CD4-positive, alpha-beta memory T cell (primary cell): Measurements from ENCODE around the gene STARD7. TPM values are rescaled to one million over a fixed set of nuclear protein-coding genes. Genes with fewer than 3 reads are reported as not detected.
A peak's percentile ranks its signal among the peaks of the same experiment; 100 is the strongest.

Experiments used
- CTCF ChIA-PET: fragments of 350-600 bp; sonication (Branson Sonifier 250); formaldehyde crosslinking; loops from one replicate; lab custom pipeline; 2021; ENCODE audit warnings: inconsistent platforms; ENCODE audit not compliant: partially characterized antibody; lab: Charles Lee
- POLR2A ChIA-PET: fragments of 350-600 bp; sonication (Branson Sonifier 250); formaldehyde crosslinking; loops from one replicate; lab custom pipeline; 2021; ENCODE audit not compliant: partially characterized antibody; lab: Charles Lee
- DNase-seq, 5 donors: peaks; one replicate each; pipeline versions ENCODE4 v3.0.0 to v3.0.0-alpha.2; 2020 to 2022; ENCODE audit warnings: mixed read lengths in 1 of 5
- H3K27ac ChIP-seq: one replicate; pipeline ENCODE4 v1.7.0; 2013; ENCODE audit warnings: low read depth, low read length
- H3K27me3 ChIP-seq: 2 replicates; pipeline ENCODE4 v1.7.0; 2013; ENCODE audit warnings: mild to moderate bottlenecking, low read length, moderate library complexity; ENCODE audit not compliant: insufficient read depth
- H3K36me3 ChIP-seq: 2 replicates; pipeline ENCODE4 v1.7.0; 2013; ENCODE audit warnings: mild to moderate bottlenecking, low read length, moderate library complexity; ENCODE audit not compliant: insufficient read depth
- H3K4me1 ChIP-seq: 2 replicates; pipeline ENCODE4 v1.7.0; 2013; ENCODE audit warnings: mild to moderate bottlenecking, low read length, moderate library complexity; ENCODE audit not compliant: insufficient read depth
- H3K4me3 ChIP-seq, 2 donors: one replicate each; pipeline ENCODE4 v1.7.0; 2013; ENCODE audit warnings: low read length in 2 of 2, mild to moderate bottlenecking in 1 of 2
- H3K9me3 ChIP-seq, 2 donors: one replicate each; pipeline ENCODE4 v1.7.0; 2013; ENCODE audit warnings: low read length in 2 of 2, control low read depth in 1 of 2; ENCODE audit not compliant: control insufficient read depth in 1 of 2
- H3K27ac Mint-ChIP-seq, 7 donors: one replicate each; pipeline ENCODE4 v1.8.0; 2020 to 2021; ENCODE audit warnings: mixed read lengths in 7 of 7, mild to moderate bottlenecking in 6 of 7, inconsistent platforms in 3 of 7, moderate library complexity in 3 of 7
- H3K27me3 Mint-ChIP-seq, 2 donors: one replicate each; pipeline ENCODE4 v1.8.0; 2020 to 2021; ENCODE audit warnings: mixed read lengths in 2 of 2
- H3K36me3 Mint-ChIP-seq, 2 donors: one replicate each; pipeline ENCODE4 v1.8.0; 2020 to 2021; ENCODE audit warnings: mixed read lengths in 2 of 2, inconsistent platforms in 1 of 2, mild to moderate bottlenecking in 1 of 2
- H3K4me1 Mint-ChIP-seq, 4 donors: one replicate each; pipeline ENCODE4 v1.8.0; 2020 to 2021; ENCODE audit warnings: mixed read lengths in 4 of 4, mild to moderate bottlenecking in 1 of 4
- H3K4me3 Mint-ChIP-seq, 8 donors: one replicate each; pipeline ENCODE4 v1.8.0; 2020 to 2021; ENCODE audit warnings: mixed read lengths in 8 of 8, mild to moderate bottlenecking in 7 of 8, moderate library complexity in 6 of 8, inconsistent platforms in 3 of 8
- H3K9me3 Mint-ChIP-seq, 8 donors: one replicate each; pipeline ENCODE4 v1.8.0; 2020 to 2021; ENCODE audit warnings: mixed read lengths in 8 of 8, mild to moderate bottlenecking in 5 of 8, inconsistent platforms in 3 of 8, moderate library complexity in 1 of 8
- intact Hi-C: fragments of 100-400 bp; cut with micrococcal nuclease; formaldehyde crosslinking; loops from one replicate; pipeline ENCODE4 v1.15.1; 2023
- polyA plus RNA-seq, 2 donors: library from polyadenylated mRNA; unstranded; fragments of 300-500 nt; fragmentation: Illumina TruSeq; gene quantifications; one replicate each; pipeline ENCODE4 v1.2.3, GENCODE V29; 2021
- total RNA-seq, 2 experiments: library from RNA; stranded (reverse); gene quantifications; one replicate each; pipeline ENCODE4 v1.2.3, GENCODE V29; 2021

The STARD7 gene
- total and polyA plus RNA-seq, 4 experiments from 2014 or later, result 84.9 to 196 (median 101) TPM

DNA sequence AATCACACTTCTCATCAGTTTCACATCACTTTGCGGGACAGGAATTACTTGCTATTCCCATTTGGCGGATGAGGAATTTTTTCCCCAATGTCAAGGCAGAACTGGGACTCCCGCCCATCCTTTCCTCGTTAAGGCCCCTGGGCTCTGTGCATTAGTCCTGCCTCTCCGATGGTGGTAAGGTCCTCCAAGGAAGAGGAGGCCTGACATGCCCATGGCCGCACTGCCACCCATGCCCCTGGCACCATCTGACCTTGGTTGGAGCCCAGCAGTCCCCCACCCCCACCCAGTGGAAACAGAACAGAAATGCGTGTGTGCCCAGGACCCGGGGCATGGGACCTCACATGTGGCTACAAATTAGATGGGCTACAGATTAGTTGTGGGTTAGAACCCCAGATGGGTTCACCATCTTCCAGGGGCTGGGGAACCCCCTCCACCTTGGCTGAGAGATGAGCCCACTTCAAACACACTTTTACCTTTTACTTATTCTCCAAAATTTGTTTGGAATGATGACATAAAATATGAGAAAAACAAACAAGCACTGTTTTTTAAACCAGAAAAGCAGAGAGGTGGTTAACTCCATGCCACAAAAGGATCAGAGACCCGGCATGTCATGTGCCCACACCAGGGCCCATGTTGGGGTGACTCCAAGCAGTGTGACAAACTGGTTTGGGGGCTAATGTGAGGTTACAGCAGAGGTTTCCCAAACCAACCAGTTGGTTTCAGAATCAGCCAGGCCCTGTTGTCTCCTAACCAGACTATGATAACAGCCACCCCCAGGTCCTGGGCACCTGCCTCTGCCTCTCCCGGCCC, 52.4 kb downstream of the STARD7 start:
- Mint-ChIP-seq H3K27me3 (no peaks in the 10 kb centered on the region), H3K4me1 (peaks cover 35 to 70% (median 54%) of the 10 kb centered on the region in 4 donors), H3K27ac (peak overlapping the region; percentile 68 to 94 (median 90)), H3K9me3 (peaks cover 0 to 2% (median 0%) of the 10 kb centered on the region in 8 donors), H3K36me3 (no peaks in the 10 kb centered on the region), H3K4me3 (peak overlapping the region in 4 of 8 donors; percentile 1 to 73 (median 42))
- Histone ChIP-seq H3K27ac (no peak overlapping the region), H3K9me3 (no peaks in the 10 kb centered on the region), H3K27me3 (no peaks in the 10 kb centered on the region), H3K36me3 (no peaks in the 10 kb centered on the region), H3K4me1 (peaks cover 48% of the 10 kb centered on the region), H3K4me3 (no peak overlapping the region)
- intact Hi-C loops, result no loop called here
- POLR2A ChIA-PET, result interaction anchor here (1.2 to 9.8 kb wide), 2 partner anchors 10 kb away, joined by 3 to 285 read pairs; partner anchors contain the start of gene DUSP2
- peak in 2 of 5 donors; percentile 33 to 71 for DNase-seq
- CTCF ChIA-PET, result interaction anchor here (0.7 to 3.8 kb wide), 3 partner anchors 14 to 19 kb away, joined by 3 to 26 read pairs (median 4); no protein-coding TSS in a partner anchor

DNA sequence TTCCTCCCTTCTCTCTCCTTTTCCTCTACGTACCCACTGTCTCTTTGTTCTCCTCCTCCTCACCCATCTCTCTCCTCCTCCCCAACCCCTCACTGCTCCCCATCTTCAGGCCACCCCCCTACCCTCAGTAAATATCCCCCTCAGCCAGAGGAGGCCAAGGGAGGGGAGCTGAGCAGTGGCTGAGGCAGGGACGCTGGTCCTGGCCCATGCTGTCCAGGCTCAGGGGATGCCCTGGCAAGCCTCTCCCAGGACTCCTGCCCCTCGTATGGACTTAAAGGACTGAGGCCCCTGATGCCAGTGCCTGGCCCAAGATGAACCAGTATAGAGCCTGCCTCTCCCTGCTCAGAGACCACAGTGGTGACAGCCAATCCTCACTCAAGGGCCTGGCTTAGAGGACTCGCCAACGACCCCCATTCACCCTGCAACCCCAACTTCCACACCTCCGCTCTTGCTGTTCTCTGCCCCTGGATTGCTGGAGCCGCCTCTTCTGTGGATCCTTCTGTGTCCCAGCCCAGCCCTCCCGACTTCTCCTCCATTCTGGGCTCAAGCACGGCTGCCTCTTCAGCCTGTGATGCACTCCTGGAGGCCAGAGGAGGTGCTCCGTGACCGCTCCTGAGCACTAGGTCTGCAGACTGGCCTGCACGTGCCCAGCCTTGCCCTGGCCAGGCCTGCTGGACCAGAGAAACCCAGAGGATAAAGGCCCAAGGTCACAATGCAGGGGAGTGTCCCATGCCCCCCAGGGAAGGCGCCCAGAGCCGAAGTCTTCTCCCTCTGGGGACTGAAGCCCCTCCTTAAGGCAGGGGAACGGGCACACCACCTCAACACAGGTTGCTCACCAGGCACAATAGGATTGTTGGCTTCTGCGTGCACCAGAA, 53.9 kb downstream of the STARD7 start:
- Histone ChIP-seq H3K9me3 (no peaks in the 10 kb centered on the region), H3K36me3 (no peaks in the 10 kb centered on the region), H3K27ac (no peak overlapping the region), H3K27me3 (no peaks in the 10 kb centered on the region), H3K4me1 (peaks cover 48% of the 10 kb centered on the region), H3K4me3 (no peak overlapping the region)
- H3K27ac Mint-ChIP-seq, result peak overlapping the region in 3 of 7 donors; percentile 37 to 90 (median 52)
- CTCF ChIA-PET, result interaction anchor here (0.8 to 6.4 kb wide), 3 partner anchors 15 to 20 kb away, joined by 4 to 43 read pairs (median 4); partner anchors contain the start of gene ASTL
- intact Hi-C loops, result no loop called here
- no peaks in the 10 kb centered on the region for H3K27me3 Mint-ChIP-seq
- no peak overlapping the region for H3K4me3 Mint-ChIP-seq
- DNase-seq, result no peak
- no peaks in the 10 kb centered on the region for H3K36me3 Mint-ChIP-seq
- peaks cover 32 to 70% (median 54%) of the 10 kb centered on the region in 4 donors for H3K4me1 Mint-ChIP-seq
- no peaks in the 10 kb centered on the region for H3K9me3 Mint-ChIP-seq
- POLR2A ChIA-PET, result interaction anchor here (1.2 kb wide), 1 partner anchor 8 kb away, joined by 3 read pairs; no protein-coding TSS in a partner anchor

DNA sequence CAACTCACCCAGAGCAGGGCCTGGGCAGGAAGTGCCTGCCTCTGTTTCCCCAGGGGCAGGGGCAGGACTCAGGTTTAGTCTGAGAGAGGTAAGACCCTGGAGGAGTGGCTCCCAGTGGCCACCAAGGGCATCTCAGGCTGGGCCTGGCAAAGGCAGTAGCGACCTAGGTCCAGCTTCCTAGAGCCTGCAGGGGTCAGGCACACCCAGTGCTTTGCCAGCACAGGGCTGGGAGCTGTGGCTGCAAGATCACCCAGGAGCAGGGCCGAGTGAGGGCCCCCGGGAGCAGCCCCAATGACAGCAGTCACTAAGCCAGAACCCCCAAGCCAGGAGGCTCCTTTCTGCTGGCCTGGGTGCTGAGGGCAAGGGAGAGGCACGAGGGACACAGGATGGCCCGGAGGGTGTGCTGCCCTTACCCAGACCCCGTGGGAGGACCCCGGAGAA, 54.6 kb downstream of the STARD7 start:
- Mint-ChIP-seq H3K4me3 (no peak overlapping the region), H3K36me3 (no peaks in the 10 kb centered on the region), H3K27me3 (no peaks in the 10 kb centered on the region), H3K27ac (peak overlapping the region in 1 of 7 donors; percentile 8), H3K9me3 (no peaks in the 10 kb centered on the region), H3K4me1 (peaks cover 26 to 69% (median 50%) of the 10 kb centered on the region in 4 donors)
- ChIA-PET CTCF (interaction anchor here (1.7 to 6.4 kb wide), 2 partner anchors 14 to 20 kb away, joined by 4 to 43 read pairs; partner anchors contain the start of gene ASTL), POLR2A (no interaction called here)
- intact Hi-C loops, result no loop called here
- no peaks in the 10 kb centered on the region for H3K27me3 ChIP-seq
- no peak for DNase-seq
- no peak overlapping the region for H3K27ac ChIP-seq
- H3K4me1 ChIP-seq, result peaks cover 43% of the 10 kb centered on the region
- H3K4me3 ChIP-seq, result no peak overlapping the region
- H3K36me3 ChIP-seq, result no peaks in the 10 kb centered on the region
- H3K9me3 ChIP-seq, result no peaks in the 10 kb centered on the region

DNA sequence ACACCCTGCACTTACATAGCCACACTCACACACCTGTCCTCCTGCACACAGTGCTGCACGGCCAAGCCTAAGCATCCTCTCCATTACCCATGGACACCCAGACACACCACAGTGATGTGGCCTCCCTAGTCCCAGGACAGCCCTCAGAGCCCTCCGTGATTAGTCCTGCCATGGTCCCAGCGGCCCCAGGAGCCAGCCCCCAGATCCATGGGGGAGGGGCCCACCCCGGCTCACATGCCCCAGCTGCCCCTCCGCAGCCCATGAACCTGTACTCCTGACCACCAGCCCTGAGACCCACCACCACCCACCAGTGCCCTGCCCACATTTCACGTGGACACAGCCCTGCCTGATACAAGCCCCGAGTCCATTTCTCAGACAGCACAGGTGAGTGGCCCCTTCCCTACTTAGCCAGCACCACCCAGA, 55.3 kb downstream of the STARD7 start:
- POLR2A ChIA-PET, result no interaction called here

DNA sequence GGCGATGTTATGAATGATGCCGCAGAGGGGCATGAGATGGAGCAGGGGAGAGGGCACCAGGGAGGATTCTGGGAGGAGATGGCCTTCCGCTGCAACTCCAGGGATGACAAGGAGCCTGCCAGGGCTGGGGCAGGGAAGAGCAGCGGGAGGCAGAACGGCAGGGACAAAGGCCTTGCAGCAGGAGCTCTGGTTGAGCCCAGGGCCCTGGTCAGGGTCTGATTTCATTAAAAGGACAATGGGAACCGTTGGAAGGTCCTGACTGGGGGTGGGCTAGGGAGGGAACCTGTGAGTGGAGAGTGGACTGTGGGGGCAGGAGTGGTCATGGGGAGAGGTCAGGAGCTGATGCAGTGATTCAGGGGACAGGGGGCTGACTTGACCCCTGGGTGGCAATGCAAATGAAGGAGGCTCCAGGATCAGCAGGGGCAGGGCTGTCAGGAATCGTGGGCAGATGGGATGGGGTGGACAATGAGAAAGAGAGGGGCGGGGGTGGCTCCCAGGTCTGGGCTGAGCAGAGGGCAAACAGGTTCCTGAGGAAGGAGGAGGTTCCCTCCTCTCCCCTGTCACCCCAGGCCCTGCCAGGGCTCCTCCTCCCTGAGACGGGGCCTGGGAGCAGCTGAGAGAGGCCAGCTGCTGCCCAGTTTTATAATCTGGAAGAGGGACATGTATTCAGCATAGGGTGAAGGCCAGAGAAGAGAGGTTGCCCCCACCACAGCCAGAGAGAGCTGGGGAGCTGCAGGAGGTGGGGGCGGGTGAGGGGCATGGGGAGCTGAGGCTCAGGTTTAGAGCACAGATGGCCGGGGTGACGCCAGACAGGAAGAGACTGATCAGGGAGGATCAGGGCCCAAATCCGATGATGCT, 56.1 kb downstream of the STARD7 start:
- no peaks in the 10 kb centered on the region for H3K36me3 ChIP-seq
- no peaks in the 10 kb centered on the region for H3K27me3 Mint-ChIP-seq
- no peak overlapping the region for H3K4me3 ChIP-seq
- H3K9me3 Mint-ChIP-seq, result no peaks in the 10 kb centered on the region
- intact Hi-C loops, result no loop called here
- no peaks in the 10 kb centered on the region for H3K27me3 ChIP-seq
- ChIA-PET POLR2A (interaction anchor here (12.4 kb wide), 1 partner anchor 9 kb away, joined by 285 read pairs; no protein-coding TSS in a partner anchor), CTCF (interaction anchor here (3.0 to 6.4 kb wide), 2 partner anchors 13 to 22 kb away, joined by 26 to 43 read pairs; partner anchors contain the start of gene ASTL)
- peaks cover 0 to 3% of the 10 kb centered on the region in 2 donors for H3K36me3 Mint-ChIP-seq
- peaks cover 42% of the 10 kb centered on the region for H3K4me1 ChIP-seq
- H3K4me3 Mint-ChIP-seq, result no peak overlapping the region
- peak overlapping the region in 5 of 7 donors; percentile 22 to 100 (median 75) for H3K27ac Mint-ChIP-seq
- no peak for DNase-seq
- H3K4me1 Mint-ChIP-seq, result peaks cover 27 to 69% (median 51%) of the 10 kb centered on the region in 4 donors
- H3K27ac ChIP-seq, result no peak overlapping the region
- H3K9me3 ChIP-seq, result no peaks in the 10 kb centered on the region

More for the DNA sequence above, 55.3 kb downstream of the STARD7 start:
- no peak overlapping the region for H3K4me3 Mint-ChIP-seq
- Histone ChIP-seq H3K4me3 (no peak overlapping the region), H3K27ac (no peak overlapping the region), H3K9me3 (no peaks in the 10 kb centered on the region), H3K27me3 (no peaks in the 10 kb centered on the region), H3K36me3 (no peaks in the 10 kb centered on the region), H3K4me1 (peaks cover 42% of the 10 kb centered on the region)
- H3K36me3 Mint-ChIP-seq, result peaks cover 0 to 3% of the 10 kb centered on the region in 2 donors
- peak overlapping the region in 6 of 7 donors; percentile 8 to 75 (median 66) for H3K27ac Mint-ChIP-seq
- intact Hi-C loops, result no loop called here
- peaks cover 29 to 69% (median 50%) of the 10 kb centered on the region in 4 donors for H3K4me1 Mint-ChIP-seq
- H3K27me3 Mint-ChIP-seq, result no peaks in the 10 kb centered on the region
- no peak for DNase-seq
- no peaks in the 10 kb centered on the region for H3K9me3 Mint-ChIP-seq
- CTCF ChIA-PET, result interaction anchor here (1.7 to 6.4 kb wide), 2 partner anchors 14 to 21 kb away, joined by 4 to 43 read pairs; partner anchors contain the start of gene ASTL
